Immature natural killer cell (primary cell): ENCODE data around the gene ODAD2. TPM values are rescaled to one million over a fixed set of nuclear protein-coding genes. Genes with fewer than 3 reads are reported as not detected.

Experiments
- DNase-seq, 3 donors: peaks; one replicate each; pipeline ENCODE4 v3.0.0; 2022; ENCODE audit warnings: mixed read lengths in 1 of 3
- H3K27ac Mint-ChIP-seq, 6 donors: one replicate each; pipeline ENCODE4 v1.8.0; 2020; ENCODE audit warnings: mixed read lengths in 6 of 6, mild to moderate bottlenecking in 5 of 6, inconsistent platforms in 4 of 6, moderate library complexity in 3 of 6
- H3K27me3 Mint-ChIP-seq, 3 donors: one replicate each; pipeline ENCODE4 v1.8.0; 2020 to 2021; ENCODE audit warnings: low read depth in 3 of 3, mild to moderate bottlenecking in 3 of 3, mixed read lengths in 3 of 3, moderate library complexity in 3 of 3, inconsistent platforms in 1 of 3
- H3K36me3 Mint-ChIP-seq, 3 donors: one replicate each; pipeline ENCODE4 v1.8.0; 2020; ENCODE audit warnings: mixed read lengths in 3 of 3, inconsistent platforms in 2 of 3, mild to moderate bottlenecking in 2 of 3
- H3K4me1 Mint-ChIP-seq, 2 donors: one replicate each; pipeline ENCODE4 v1.8.0; 2020; ENCODE audit warnings: inconsistent platforms in 2 of 2, mild to moderate bottlenecking in 2 of 2, mixed read lengths in 2 of 2, moderate library complexity in 1 of 2
- H3K4me3 Mint-ChIP-seq, 5 donors: one replicate each; pipeline ENCODE4 v1.8.0; 2020; ENCODE audit warnings: mild to moderate bottlenecking in 5 of 5, mixed read lengths in 5 of 5, inconsistent platforms in 3 of 5, moderate library complexity in 3 of 5
- H3K9me3 Mint-ChIP-seq, 6 donors: one replicate each; pipeline ENCODE4 v1.8.0; 2020; ENCODE audit warnings: mild to moderate bottlenecking in 6 of 6, mixed read lengths in 6 of 6, inconsistent platforms in 4 of 6, moderate library complexity in 3 of 6
- polyA plus RNA-seq, 3 donors: library from polyadenylated mRNA; unstranded; fragments of 300-500 nt; fragmentation: Illumina TruSeq; gene quantifications; one replicate each; pipeline ENCODE4 v1.2.3, GENCODE V29; 2021

ODAD2 gene
- polyA plus RNA-seq, 3 donors from 2014 or later, result not detected

- no peak overlapping the region for H3K27ac Mint-ChIP-seq
Measured at GRCh38 chr10:27878281-27878680, 120.6 kb downstream of the ODAD2 start.

GRCh38 chr10:27865221-27865635 is 133.7 kb downstream of the ODAD2 start:
- H3K27ac Mint-ChIP-seq, result no peak overlapping the region
- peaks cover 1 to 2% (median 2%) of the 10 kb centered on the region in 3 donors for H3K27me3 Mint-ChIP-seq
- no peak for DNase-seq

More at GRCh38 chr10:27878281-27878680, 120.6 kb downstream of the ODAD2 start:
- Mint-ChIP-seq H3K36me3 (no peaks in the 10 kb centered on the region), H3K4me1 (no peaks in the 10 kb centered on the region), H3K9me3 (peaks cover 0 to 4% (median 0%) of the 10 kb centered on the region in 6 donors), H3K27me3 (peaks cover 0 to 7% (median 5%) of the 10 kb centered on the region in 3 donors), H3K4me3 (no peak overlapping the region)
- no peak for DNase-seq

GRCh38 chr10:27861781-27862180 is 137.1 kb downstream of the ODAD2 start:
- H3K9me3 Mint-ChIP-seq, result peaks cover 0 to 5% (median 0%) of the 10 kb centered on the region in 6 donors
- no peaks in the 10 kb centered on the region for H3K4me1 Mint-ChIP-seq
- H3K36me3 Mint-ChIP-seq, result no peaks in the 10 kb centered on the region
- H3K4me3 Mint-ChIP-seq, result no peak overlapping the region
- H3K27me3 Mint-ChIP-seq, result peaks cover 0 to 2% (median 1%) of the 10 kb centered on the region in 3 donors
- DNase-seq, result no peak
- no peak overlapping the region for H3K27ac Mint-ChIP-seq

More at GRCh38 chr10:27865221-27865635, 133.7 kb downstream of the ODAD2 start:
- no peaks in the 10 kb centered on the region for H3K4me1 Mint-ChIP-seq
- no peak overlapping the region for H3K4me3 Mint-ChIP-seq
- peaks cover 0 to 5% (median 0%) of the 10 kb centered on the region in 6 donors for H3K9me3 Mint-ChIP-seq
- H3K36me3 Mint-ChIP-seq, result no peaks in the 10 kb centered on the region

GRCh38 chr10:27857616-27858015 is 141.3 kb downstream of the ODAD2 start:
- no peak overlapping the region for H3K4me3 Mint-ChIP-seq
- no peaks in the 10 kb centered on the region for H3K4me1 Mint-ChIP-seq
- no peaks in the 10 kb centered on the region for H3K27me3 Mint-ChIP-seq
- H3K27ac Mint-ChIP-seq, result no peak overlapping the region
- H3K9me3 Mint-ChIP-seq, result no peaks in the 10 kb centered on the region
- DNase-seq, result no peak
- no peaks in the 10 kb centered on the region for H3K36me3 Mint-ChIP-seq

DNA sequence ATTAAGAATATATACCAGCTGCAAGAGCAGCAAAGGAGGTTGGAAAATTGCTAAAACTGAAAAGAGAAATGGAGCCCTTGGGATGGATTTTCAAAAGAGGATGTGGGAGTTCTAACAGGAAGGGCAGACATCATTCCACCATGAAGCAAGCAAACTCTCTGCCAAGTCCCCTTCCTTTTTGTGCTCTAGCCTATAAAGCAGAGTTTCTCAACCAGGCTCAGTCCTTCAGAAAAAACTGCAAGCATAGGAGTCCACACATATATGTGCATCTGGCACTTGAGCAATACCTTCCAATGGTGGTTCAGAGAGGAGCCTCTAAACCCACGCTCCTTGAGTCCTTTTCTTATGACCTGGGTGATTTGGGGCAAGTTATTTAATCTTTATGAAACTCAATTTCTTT is 154.7 kb downstream of the ODAD2 start:
- Mint-ChIP-seq H3K27me3 (peaks cover 0 to 9% (median 2%) of the 10 kb centered on the region in 3 donors), H3K4me1 (no peaks in the 10 kb centered on the region), H3K9me3 (peaks cover 0 to 9% (median 5%) of the 10 kb centered on the region in 6 donors), H3K27ac (no peak overlapping the region), H3K4me3 (no peak overlapping the region), H3K36me3 (no peaks in the 10 kb centered on the region)
- DNase-seq, result no peak

GRCh38 chr10:27838901-27839300 is 160.0 kb downstream of the ODAD2 start:
- Mint-ChIP-seq H3K27me3 (peaks cover 0 to 4% (median 0%) of the 10 kb centered on the region in 3 donors), H3K4me3 (no peak overlapping the region), H3K4me1 (no peaks in the 10 kb centered on the region), H3K36me3 (no peaks in the 10 kb centered on the region), H3K9me3 (no peaks in the 10 kb centered on the region), H3K27ac (no peak overlapping the region)
- no peak for DNase-seq

DNA sequence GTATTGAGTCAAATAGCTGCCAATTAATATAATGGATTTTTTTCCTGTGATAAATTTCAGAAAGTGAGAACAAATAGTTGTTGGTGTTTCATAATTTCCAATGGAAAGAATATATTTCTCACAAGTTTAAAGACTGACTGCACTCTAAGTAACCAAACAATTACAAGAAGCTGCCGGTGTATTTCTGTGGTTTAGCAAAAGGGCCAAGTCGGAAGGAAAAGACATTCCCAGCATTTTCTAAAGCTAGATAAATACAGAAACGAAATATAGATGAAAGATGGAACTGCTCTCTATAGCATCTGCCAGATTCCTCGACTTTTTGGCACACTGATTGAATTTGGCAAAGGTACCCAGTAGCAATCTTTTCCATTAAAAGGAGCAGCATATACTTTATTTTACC is 160.5 kb downstream of the ODAD2 start:
- no peak for DNase-seq
- Mint-ChIP-seq H3K4me3 (no peak overlapping the region), H3K9me3 (no peaks in the 10 kb centered on the region), H3K36me3 (no peaks in the 10 kb centered on the region), H3K4me1 (no peaks in the 10 kb centered on the region), H3K27me3 (peaks cover 0 to 4% (median 0%) of the 10 kb centered on the region in 3 donors), H3K27ac (no peak overlapping the region)

DNA sequence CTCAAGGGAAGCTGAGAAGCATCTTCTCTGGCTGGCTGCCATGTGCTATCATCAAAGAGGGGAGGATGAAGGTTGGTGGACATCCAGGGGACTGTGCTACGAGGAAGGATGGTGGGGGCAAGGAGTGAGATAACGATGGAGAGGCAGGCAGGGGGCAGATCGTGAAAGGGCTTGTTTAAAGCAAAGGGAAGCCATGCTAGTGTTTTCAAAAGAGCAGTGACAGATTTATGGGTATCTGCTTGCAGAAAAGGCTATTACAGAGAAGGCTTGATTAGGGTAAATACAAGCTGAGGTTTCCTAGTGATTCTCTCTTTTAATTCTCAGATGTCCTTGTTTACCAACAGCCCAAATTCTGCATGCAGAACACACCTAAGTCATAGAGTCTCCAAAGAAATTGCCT is 164.4 kb downstream of the ODAD2 start:
- Mint-ChIP-seq H3K36me3 (no peaks in the 10 kb centered on the region), H3K9me3 (no peaks in the 10 kb centered on the region), H3K4me3 (no peak overlapping the region), H3K4me1 (no peaks in the 10 kb centered on the region), H3K27ac (no peak overlapping the region), H3K27me3 (peaks cover 0 to 3% (median 0%) of the 10 kb centered on the region in 3 donors)
- no peak for DNase-seq

GRCh38 chr10:27833792-27834191 is 165.1 kb downstream of the ODAD2 start:
- DNase-seq, result no peak
- Mint-ChIP-seq H3K4me3 (no peak overlapping the region), H3K36me3 (no peaks in the 10 kb centered on the region), H3K4me1 (no peaks in the 10 kb centered on the region), H3K27me3 (peaks cover 0 to 3% (median 0%) of the 10 kb centered on the region in 3 donors), H3K27ac (no peak overlapping the region), H3K9me3 (no peaks in the 10 kb centered on the region)

DNA sequence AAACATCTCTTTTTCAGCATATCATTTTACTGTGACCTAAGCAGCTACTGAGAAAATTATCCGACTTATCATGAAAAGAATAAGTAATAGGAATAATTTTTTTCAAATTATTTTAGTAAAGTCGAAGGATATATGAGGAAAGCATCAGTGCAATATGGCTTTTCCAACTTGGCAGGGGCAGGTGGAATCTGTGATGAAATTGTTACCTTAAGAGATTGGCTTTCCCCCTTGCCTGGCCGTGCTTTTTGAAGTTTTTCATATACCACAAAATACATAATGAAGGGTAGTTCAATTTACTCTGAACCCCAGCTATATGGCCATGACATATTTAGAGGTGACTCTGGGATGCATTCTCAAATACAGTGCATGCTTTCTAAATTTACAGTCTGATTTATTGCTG is 166.1 kb downstream of the ODAD2 start:
- H3K9me3 Mint-ChIP-seq, result no peaks in the 10 kb centered on the region
- no peak for DNase-seq
- no peak overlapping the region for H3K27ac Mint-ChIP-seq
- no peaks in the 10 kb centered on the region for H3K4me1 Mint-ChIP-seq
- no peak overlapping the region for H3K4me3 Mint-ChIP-seq
- peaks cover 0 to 3% (median 0%) of the 10 kb centered on the region in 3 donors for H3K27me3 Mint-ChIP-seq
- H3K36me3 Mint-ChIP-seq, result no peaks in the 10 kb centered on the region

GRCh38 chr10:27826369-27826768 is 172.5 kb downstream of the ODAD2 start:
- Mint-ChIP-seq H3K4me3 (no peak overlapping the region), H3K36me3 (no peaks in the 10 kb centered on the region), H3K27ac (no peak overlapping the region), H3K27me3 (peaks cover under 1 to 4% (median 2%) of the 10 kb centered on the region in 3 donors), H3K9me3 (peaks cover 0 to 4% (median 0%) of the 10 kb centered on the region in 6 donors), H3K4me1 (no peaks in the 10 kb centered on the region)
- no peak for DNase-seq

DNA sequence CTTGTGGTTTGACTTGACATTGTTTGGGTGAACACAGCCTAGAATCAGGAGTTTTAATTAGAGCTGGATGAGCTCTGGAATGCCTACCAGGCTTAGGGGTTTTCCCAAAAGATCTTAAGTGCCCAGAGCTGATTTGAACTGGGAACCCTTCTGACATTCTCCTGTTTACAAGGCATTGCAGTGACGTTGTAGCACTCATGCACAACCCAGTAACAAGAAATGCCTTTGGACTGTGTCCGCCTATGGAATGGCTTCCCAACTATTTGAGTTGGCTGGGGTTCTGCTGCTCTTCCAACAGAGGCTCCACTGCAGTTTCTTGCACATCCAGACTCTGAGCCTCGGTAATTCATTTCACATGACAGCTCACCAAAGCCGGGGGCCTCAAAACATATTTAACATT is 176.6 kb downstream of the ODAD2 start:
- no peak for DNase-seq
- H3K4me3 Mint-ChIP-seq, result no peak overlapping the region
- no peaks in the 10 kb centered on the region for H3K4me1 Mint-ChIP-seq
- no peaks in the 10 kb centered on the region for H3K36me3 Mint-ChIP-seq
- peaks cover 0 to 4% (median 0%) of the 10 kb centered on the region in 6 donors for H3K9me3 Mint-ChIP-seq
- peaks cover 2 to 4% (median 3%) of the 10 kb centered on the region in 3 donors for H3K27me3 Mint-ChIP-seq
- no peak overlapping the region for H3K27ac Mint-ChIP-seq

- no peaks in the 10 kb centered on the region for H3K4me1 Mint-ChIP-seq
- no peak for DNase-seq
- H3K9me3 Mint-ChIP-seq, result peaks cover 0 to 4% (median 0%) of the 10 kb centered on the region in 6 donors
- H3K4me3 Mint-ChIP-seq, result no peak overlapping the region
- peaks cover 2 to 4% (median 3%) of the 10 kb centered on the region in 3 donors for H3K27me3 Mint-ChIP-seq
- H3K27ac Mint-ChIP-seq, result no peak overlapping the region
- no peaks in the 10 kb centered on the region for H3K36me3 Mint-ChIP-seq
Measured at GRCh38 chr10:27820637-27821036, 178.2 kb downstream of the ODAD2 start.

DNA sequence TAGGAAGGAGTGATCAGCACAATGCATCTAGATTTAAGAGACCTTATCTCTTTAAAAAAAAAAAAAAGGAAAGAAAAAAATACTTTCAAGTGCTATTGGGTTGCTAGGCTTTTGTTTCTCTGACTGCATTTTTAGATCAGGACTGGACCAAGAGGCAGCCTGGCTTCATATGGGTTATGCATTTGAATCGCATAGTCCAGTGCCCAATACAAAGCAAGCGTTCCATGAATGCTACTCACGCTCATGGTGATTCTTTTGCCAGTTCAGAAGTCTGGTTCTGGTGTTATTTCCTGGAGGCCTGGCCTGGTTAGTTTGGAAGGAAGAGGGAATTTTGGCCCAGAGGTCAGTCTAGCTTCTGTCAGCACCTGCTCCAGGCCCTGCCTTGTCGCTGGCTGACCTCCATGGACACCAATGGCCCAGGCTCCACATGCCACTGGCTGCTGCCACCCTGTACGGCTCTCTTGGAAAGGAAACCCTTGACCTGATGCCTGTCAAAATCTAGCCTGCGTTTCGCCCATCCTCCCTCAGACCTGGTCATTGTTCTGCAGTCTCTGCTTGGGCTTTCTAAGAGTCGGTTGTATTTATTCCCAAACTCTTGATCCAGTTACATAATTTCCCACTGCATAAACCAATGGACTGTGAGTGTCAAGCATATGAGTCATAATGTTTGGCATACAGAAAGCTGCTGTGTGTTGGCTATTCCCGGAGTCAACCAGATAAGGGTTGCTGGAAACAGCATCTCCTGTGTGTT is 178.9 kb downstream of the ODAD2 start:
- Mint-ChIP-seq H3K27ac (no peak overlapping the region), H3K36me3 (no peaks in the 10 kb centered on the region), H3K27me3 (peaks cover 2 to 4% (median 3%) of the 10 kb centered on the region in 3 donors), H3K4me3 (no peak overlapping the region), H3K9me3 (peaks cover 0 to 4% (median 0%) of the 10 kb centered on the region in 6 donors), H3K4me1 (no peaks in the 10 kb centered on the region)
- no peak for DNase-seq

DNA sequence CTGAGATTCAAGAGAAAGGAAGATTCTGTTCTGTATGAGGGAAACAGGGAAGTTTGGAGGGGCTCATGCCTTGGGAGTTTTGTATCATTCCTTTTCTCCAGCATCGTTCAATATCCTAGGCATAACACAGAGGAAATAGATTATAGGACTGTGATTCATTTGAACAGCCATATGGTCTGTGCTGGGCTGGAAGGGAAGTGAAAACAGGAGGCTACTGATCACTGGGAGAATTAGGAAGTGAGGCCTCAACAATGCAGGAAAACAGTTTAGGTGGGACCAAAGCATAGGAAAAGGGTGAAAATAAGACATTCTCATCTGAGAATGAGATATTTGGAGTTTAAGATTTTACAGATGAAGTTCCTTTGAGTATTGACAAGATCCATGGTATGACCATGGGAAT is 182.6 kb downstream of the ODAD2 start:
- Mint-ChIP-seq H3K4me1 (no peaks in the 10 kb centered on the region), H3K4me3 (no peak overlapping the region), H3K36me3 (no peaks in the 10 kb centered on the region), H3K9me3 (no peaks in the 10 kb centered on the region), H3K27ac (no peak overlapping the region), H3K27me3 (peaks cover 0 to 2% (median 0%) of the 10 kb centered on the region in 3 donors)
- no peak for DNase-seq
